SK-N-SH treated with all-trans-retinoic acid at 6 μM for 48 hours (cell line): Measurements from ENCODE around the gene TNFRSF13B.

Source experiments
- ATAC-seq: fragments of 200-7000 bp; cut with Tn5 transposase; 3 replicates; pipeline ENCODE4 v1.9.1; 2020; ENCODE audit warnings: mild to moderate bottlenecking, moderate library complexity
- ARNTL ChIP-seq: fragments of 450-650 bp; formaldehyde crosslinking; IDR thresholded peaks from 2 replicates; pipeline ENCODE4 v1.5.0; 2020; ENCODE audit warnings: low read depth, mild to moderate bottlenecking, moderate library complexity, borderline replicate concordance
- BACH2 ChIP-seq: fragments of 250-450 bp; sonication (Bioruptor Pico); IDR thresholded peaks from 2 replicates; pipeline ENCODE4 v1.9.0; 2021; ENCODE audit warnings: mild to moderate bottlenecking, borderline replicate concordance
- CSDC2 ChIP-seq: fragments of 250-450 bp; sonication (Bioruptor Pico); IDR thresholded peaks from 2 replicates; pipeline ENCODE4 v1.5.0; 2020; ENCODE audit warnings: mild to moderate bottlenecking, moderate library complexity
- ESRRG ChIP-seq: fragments of 250-450 bp; sonication (Bioruptor Pico); IDR thresholded peaks from 2 replicates; pipeline ENCODE4 v1.6.1; 2021; ENCODE audit warnings: mild to moderate bottlenecking
- GLIS3 ChIP-seq: fragments of 250-450 bp; sonication (Bioruptor Pico); IDR thresholded peaks from 2 replicates; pipeline ENCODE4 v1.5.0; 2020; ENCODE audit warnings: mild to moderate bottlenecking, moderate library complexity
- ISL1 ChIP-seq: fragments of 250-450 bp; sonication (Bioruptor Pico); IDR thresholded peaks from 2 replicates; pipeline ENCODE4 v2.1.2; 2022; ENCODE audit warnings: mild to moderate bottlenecking, moderate library complexity
- OSR1 ChIP-seq: fragments of 250-450 bp; sonication (Bioruptor Pico); IDR thresholded peaks from 2 replicates; pipeline ENCODE4 v1.8.0; 2022; ENCODE audit warnings: moderate library complexity, mild to moderate bottlenecking, inconsistent platforms
- PPARA ChIP-seq: fragments of 250-450 bp; sonication (Bioruptor Pico); IDR thresholded peaks from 2 replicates; pipeline ENCODE4 v1.5.0; 2020; ENCODE audit warnings: mild to moderate bottlenecking, borderline replicate concordance
- RARB ChIP-seq: fragments of 250-450 bp; sonication (Bioruptor Pico); IDR thresholded peaks from 2 replicates; pipeline ENCODE4 v1.8.0; 2021; ENCODE audit warnings: mild to moderate bottlenecking, moderate library complexity
- SNAI2 ChIP-seq: fragments of 250-450 bp; sonication (Bioruptor Pico); IDR thresholded peaks from 2 replicates; pipeline ENCODE4 v1.5.0; 2020; ENCODE audit warnings: mild to moderate bottlenecking, moderate library complexity
- TCF4 ChIP-seq: fragments of 250-450 bp; sonication (Bioruptor Pico); IDR thresholded peaks from 2 replicates; pipeline ENCODE4 v1.8.0; 2021; ENCODE audit warnings: mild to moderate bottlenecking, moderate library complexity, borderline replicate concordance
- TOX ChIP-seq: fragments of 250-450 bp; sonication (Bioruptor Pico); IDR thresholded peaks from 2 replicates; pipeline ENCODE4 v1.8.0; 2021; ENCODE audit warnings: mild to moderate bottlenecking, moderate library complexity, borderline replicate concordance
- ZC3H10 ChIP-seq: fragments of 250-450 bp; sonication (Bioruptor Pico); IDR thresholded peaks from 2 replicates; pipeline ENCODE4 v1.5.1; 2021; ENCODE audit warnings: mild to moderate bottlenecking, moderate library complexity
- ZFP3 ChIP-seq: fragments of 250-450 bp; sonication (Bioruptor Pico); IDR thresholded peaks from 2 replicates; pipeline ENCODE4 v1.5.0; 2020; ENCODE audit warnings: mild to moderate bottlenecking, moderate library complexity
- ZFP30 ChIP-seq: fragments of 450-650 bp; formaldehyde crosslinking; IDR thresholded peaks from 2 replicates; pipeline ENCODE4 v1.5.0; 2022; ENCODE audit warnings: mild to moderate bottlenecking, moderate library complexity
- ZNF565 ChIP-seq: fragments of 450-650 bp; formaldehyde crosslinking; conservative IDR thresholded peaks from 2 replicates; pipeline ENCODE4 v1.5.0; 2020; ENCODE audit warnings: low read depth, mild to moderate bottlenecking, moderate library complexity
- ZNF70 ChIP-seq: fragments of 450-650 bp; formaldehyde crosslinking; IDR thresholded peaks from 2 replicates; pipeline ENCODE4 v1.5.0; 2020; ENCODE audit warnings: mild to moderate bottlenecking, moderate library complexity
- ZNF8 ChIP-seq: fragments of 450-650 bp; formaldehyde crosslinking; IDR thresholded peaks from 2 replicates; pipeline ENCODE4 v1.5.0; 2020; ENCODE audit warnings: mild to moderate bottlenecking, moderate library complexity
- TF ChIP-seq, protein P1 (sequence below): fragments of 250-450 bp; sonication (Bioruptor Pico); IDR thresholded peaks from 2 replicates; pipeline ENCODE4 v1.5.0; 2020; ENCODE audit warnings: mild to moderate bottlenecking, moderate library complexity
- TF ChIP-seq, protein P2 (sequence below): fragments of 250-450 bp; sonication (Bioruptor Pico); IDR thresholded peaks from 2 replicates; pipeline ENCODE4 v1.5.1; 2021; ENCODE audit warnings: mild to moderate bottlenecking, moderate library complexity
- TF ChIP-seq, protein P3 (sequence below): fragments of 250-450 bp; sonication (Bioruptor Pico); IDR thresholded peaks from 2 replicates; pipeline ENCODE4 v1.8.0; 2021; ENCODE audit warnings: low read depth, mild to moderate bottlenecking, moderate library complexity, borderline replicate concordance
- TF ChIP-seq, protein P4 (sequence below): fragments of 250-450 bp; sonication (Bioruptor Pico); IDR thresholded peaks from 2 replicates; pipeline ENCODE4 v1.5.1; 2020; ENCODE audit warnings: low read depth, mild to moderate bottlenecking, moderate library complexity
- TF ChIP-seq, protein P5 (sequence below): fragments of 250-450 bp; sonication (Bioruptor Pico); IDR thresholded peaks from 2 replicates; pipeline ENCODE4 v1.8.0; 2020; ENCODE audit warnings: mild to moderate bottlenecking, moderate library complexity, borderline replicate concordance

Gene TNFRSF13B

DNA sequence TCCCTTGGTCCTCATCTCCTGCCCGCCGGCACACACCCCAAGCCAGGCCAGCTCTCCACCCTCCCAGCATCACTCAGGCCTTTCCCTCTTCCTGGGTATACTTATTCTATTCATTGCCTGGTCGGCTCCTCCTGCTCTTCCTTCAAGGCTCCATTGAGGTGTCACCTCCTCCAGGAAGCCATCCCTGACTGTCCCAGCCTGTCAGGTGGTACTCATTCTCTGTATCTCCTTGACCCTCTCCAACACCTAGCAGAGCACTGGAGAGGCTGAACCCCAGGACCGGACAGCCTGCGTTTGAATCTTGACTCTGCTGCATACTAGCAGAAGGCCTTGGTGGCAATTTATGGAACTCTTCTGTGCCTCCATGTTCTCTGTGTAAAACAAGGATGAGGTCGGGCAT, 428 bp upstream of the TNFRSF13B start:
- TF ChIP-seq, protein P1, sequence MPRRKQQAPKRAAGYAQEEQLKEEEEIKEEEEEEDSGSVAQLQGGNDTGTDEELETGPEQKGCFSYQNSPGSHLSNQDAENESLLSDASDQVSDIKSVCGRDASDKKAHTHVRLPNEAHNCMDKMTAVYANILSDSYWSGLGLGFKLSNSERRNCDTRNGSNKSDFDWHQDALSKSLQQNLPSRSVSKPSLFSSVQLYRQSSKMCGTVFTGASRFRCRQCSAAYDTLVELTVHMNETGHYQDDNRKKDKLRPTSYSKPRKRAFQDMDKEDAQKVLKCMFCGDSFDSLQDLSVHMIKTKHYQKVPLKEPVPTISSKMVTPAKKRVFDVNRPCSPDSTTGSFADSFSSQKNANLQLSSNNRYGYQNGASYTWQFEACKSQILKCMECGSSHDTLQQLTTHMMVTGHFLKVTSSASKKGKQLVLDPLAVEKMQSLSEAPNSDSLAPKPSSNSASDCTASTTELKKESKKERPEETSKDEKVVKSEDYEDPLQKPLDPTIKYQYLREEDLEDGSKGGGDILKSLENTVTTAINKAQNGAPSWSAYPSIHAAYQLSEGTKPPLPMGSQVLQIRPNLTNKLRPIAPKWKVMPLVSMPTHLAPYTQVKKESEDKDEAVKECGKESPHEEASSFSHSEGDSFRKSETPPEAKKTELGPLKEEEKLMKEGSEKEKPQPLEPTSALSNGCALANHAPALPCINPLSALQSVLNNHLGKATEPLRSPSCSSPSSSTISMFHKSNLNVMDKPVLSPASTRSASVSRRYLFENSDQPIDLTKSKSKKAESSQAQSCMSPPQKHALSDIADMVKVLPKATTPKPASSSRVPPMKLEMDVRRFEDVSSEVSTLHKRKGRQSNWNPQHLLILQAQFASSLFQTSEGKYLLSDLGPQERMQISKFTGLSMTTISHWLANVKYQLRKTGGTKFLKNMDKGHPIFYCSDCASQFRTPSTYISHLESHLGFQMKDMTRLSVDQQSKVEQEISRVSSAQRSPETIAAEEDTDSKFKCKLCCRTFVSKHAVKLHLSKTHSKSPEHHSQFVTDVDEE (CRISPR knock-in tag): no peak
- TF ChIP-seq BACH2 (no peak), RARB (no peak), ISL1 (CRISPR knock-in tag) (no peak), ZFP30 (no peak), GLIS3 (no peak), ESRRG (CRISPR knock-in tag) (no peak), ZNF8 (CRISPR knock-in tag) (no peak), CSDC2 (CRISPR knock-in tag) (no peak), TCF4 (CRISPR knock-in tag) (no peak), TOX (CRISPR knock-in tag) (no peak), ZC3H10 (no peak), ZNF70 (CRISPR knock-in tag) (no peak), ZFP3 (CRISPR knock-in tag) (no peak), ZNF565 (CRISPR knock-in tag) (no peak), ARNTL (CRISPR knock-in tag) (no peak), OSR1 (no peak)
- TF ChIP-seq, protein P2, sequence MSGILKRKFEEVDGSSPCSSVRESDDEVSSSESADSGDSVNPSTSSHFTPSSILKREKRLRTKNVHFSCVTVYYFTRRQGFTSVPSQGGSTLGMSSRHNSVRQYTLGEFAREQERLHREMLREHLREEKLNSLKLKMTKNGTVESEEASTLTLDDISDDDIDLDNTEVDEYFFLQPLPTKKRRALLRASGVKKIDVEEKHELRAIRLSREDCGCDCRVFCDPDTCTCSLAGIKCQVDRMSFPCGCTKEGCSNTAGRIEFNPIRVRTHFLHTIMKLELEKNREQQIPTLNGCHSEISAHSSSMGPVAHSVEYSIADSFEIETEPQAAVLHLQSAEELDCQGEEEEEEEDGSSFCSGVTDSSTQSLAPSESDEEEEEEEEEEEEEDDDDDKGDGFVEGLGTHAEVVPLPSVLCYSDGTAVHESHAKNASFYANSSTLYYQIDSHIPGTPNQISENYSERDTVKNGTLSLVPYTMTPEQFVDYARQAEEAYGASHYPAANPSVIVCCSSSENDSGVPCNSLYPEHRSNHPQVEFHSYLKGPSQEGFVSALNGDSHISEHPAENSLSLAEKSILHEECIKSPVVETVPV (CRISPR knock-in tag): no peak
- TF ChIP-seq, protein P3, sequence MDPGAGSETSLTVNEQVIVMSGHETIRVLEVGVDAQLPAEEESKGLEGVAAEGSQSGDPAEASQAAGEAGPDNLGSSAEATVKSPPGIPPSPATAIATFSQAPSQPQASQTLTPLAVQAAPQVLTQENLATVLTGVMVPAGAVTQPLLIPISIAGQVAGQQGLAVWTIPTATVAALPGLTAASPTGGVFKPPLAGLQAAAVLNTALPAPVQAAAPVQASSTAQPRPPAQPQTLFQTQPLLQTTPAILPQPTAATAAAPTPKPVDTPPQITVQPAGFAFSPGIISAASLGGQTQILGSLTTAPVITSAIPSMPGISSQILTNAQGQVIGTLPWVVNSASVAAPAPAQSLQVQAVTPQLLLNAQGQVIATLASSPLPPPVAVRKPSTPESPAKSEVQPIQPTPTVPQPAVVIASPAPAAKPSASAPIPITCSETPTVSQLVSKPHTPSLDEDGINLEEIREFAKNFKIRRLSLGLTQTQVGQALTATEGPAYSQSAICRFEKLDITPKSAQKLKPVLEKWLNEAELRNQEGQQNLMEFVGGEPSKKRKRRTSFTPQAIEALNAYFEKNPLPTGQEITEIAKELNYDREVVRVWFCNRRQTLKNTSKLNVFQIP (CRISPR knock-in tag): no peak
- TF ChIP-seq, protein P4, sequence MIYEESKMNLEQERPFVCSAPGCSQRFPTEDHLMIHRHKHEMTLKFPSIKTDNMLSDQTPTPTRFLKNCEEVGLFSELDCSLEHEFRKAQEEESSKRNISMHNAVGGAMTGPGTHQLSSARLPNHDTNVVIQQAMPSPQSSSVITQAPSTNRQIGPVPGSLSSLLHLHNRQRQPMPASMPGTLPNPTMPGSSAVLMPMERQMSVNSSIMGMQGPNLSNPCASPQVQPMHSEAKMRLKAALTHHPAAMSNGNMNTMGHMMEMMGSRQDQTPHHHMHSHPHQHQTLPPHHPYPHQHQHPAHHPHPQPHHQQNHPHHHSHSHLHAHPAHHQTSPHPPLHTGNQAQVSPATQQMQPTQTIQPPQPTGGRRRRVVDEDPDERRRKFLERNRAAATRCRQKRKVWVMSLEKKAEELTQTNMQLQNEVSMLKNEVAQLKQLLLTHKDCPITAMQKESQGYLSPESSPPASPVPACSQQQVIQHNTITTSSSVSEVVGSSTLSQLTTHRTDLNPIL (CRISPR knock-in tag): no peak
- ATAC-seq: no peak

DNA sequence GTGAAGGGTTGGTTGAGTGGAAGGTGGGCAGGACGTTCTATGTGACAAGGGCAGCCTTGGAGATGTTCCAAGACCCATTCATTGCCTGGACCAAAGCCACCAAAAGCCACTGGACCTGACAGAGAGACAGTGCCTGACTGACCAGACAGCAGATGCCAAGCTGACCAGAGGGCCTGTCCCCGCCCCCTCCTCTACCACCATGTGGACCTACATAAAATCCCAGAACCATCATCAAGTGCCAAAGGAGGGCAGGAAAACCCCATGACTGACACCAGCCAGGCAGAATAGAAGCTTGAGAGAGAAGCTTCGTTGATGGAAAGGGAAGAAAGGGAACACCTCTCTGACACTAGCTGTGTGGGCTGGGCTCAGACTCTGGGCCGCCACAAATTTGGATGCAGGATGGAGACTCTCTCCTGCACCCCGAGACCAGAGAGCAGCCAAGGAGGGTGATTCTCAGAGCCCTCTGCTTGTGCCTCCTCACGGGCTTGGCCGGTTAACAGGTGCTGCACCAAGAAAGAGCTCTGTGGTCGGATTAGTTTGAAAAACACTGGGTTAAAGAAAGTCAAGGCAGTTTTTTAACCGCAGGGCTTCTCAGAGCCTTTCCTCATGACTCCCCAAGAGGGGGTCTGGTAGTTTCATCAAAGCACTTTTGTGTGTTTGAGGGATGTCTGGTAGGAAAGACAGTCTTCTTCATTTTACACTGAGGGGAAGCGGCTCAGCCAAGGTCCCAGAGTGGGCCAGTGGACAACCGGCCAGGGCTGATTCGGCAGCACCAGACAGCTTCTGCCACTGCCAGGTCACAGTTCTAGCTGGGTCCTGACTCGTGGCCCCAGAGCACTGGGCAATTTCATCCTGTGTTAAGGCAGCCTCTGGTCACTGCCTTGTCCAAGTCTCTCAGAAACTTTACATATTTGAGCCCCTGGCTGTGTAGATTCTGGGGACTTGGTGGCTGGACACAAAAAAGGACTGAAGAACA, 1.7 kb downstream of the TNFRSF13B start:
- no peak for ATAC-seq
- TF ChIP-seq ZNF565 (CRISPR knock-in tag) (no peak), ESRRG (CRISPR knock-in tag) (no peak), TCF4 (CRISPR knock-in tag) (no peak), ARNTL (CRISPR knock-in tag) (no peak), RARB (no peak), PPARA (CRISPR knock-in tag) (no peak), ZNF8 (CRISPR knock-in tag) (no peak), BACH2 (no peak), SNAI2 (CRISPR knock-in tag) (no peak), ZFP30 (no peak), ZNF70 (CRISPR knock-in tag) (no peak), TOX (CRISPR knock-in tag) (no peak)
- TF ChIP-seq, protein P4 (CRISPR knock-in tag): no peak
- TF ChIP-seq, protein P5, sequence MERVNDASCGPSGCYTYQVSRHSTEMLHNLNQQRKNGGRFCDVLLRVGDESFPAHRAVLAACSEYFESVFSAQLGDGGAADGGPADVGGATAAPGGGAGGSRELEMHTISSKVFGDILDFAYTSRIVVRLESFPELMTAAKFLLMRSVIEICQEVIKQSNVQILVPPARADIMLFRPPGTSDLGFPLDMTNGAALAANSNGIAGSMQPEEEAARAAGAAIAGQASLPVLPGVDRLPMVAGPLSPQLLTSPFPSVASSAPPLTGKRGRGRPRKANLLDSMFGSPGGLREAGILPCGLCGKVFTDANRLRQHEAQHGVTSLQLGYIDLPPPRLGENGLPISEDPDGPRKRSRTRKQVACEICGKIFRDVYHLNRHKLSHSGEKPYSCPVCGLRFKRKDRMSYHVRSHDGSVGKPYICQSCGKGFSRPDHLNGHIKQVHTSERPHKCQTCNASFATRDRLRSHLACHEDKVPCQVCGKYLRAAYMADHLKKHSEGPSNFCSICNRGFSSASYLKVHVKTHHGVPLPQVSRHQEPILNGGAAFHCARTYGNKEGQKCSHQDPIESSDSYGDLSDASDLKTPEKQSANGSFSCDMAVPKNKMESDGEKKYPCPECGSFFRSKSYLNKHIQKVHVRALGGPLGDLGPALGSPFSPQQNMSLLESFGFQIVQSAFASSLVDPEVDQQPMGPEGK (CRISPR knock-in tag): no peak
- TF ChIP-seq, protein P1 (CRISPR knock-in tag): no peak
